ENCODE results near the gene MEGF6.
"Not testable (repeated sequence)": the region's sequence is repeated elsewhere in the genome, so short reads cannot be mapped to it uniquely, and the experiment has no call there.

Gene MEGF6

GRCh38 chr1:3584915-3585314, 26.4 kb downstream of the MEGF6 start:
- Histone ChIP-seq H3K36me3 (replicated peaks; ENCODE audit: low read depth, low read length) (no peaks in the 10 kb centered on the region), H3K9ac (ENCODE audit: low read length) (no peak overlapping the region), H4K20me1 (ENCODE audit: insufficient read depth, low read length) (no peaks in the 10 kb centered on the region), H3K9me3 (ENCODE audit: insufficient read depth, low read length) (no peaks in the 10 kb centered on the region), H2AFZ (ENCODE audit: low read depth, low read length) (no peak overlapping the region), H3K27ac (ENCODE audit: low read length) (no peak overlapping the region), H3K27me3 (ENCODE audit: low read depth, low read length) (no peaks in the 10 kb centered on the region), H3K4me1 (ENCODE audit: low read length) (no peaks in the 10 kb centered on the region), H3K79me2 (ENCODE audit: low read length) (no peaks in the 10 kb centered on the region), H3K4me2 (ENCODE audit: low read length) (no peak overlapping the region), H3K4me3 (ENCODE audit: low read length) (no peak overlapping the region)
- TF ChIP-seq, protein P1, sequence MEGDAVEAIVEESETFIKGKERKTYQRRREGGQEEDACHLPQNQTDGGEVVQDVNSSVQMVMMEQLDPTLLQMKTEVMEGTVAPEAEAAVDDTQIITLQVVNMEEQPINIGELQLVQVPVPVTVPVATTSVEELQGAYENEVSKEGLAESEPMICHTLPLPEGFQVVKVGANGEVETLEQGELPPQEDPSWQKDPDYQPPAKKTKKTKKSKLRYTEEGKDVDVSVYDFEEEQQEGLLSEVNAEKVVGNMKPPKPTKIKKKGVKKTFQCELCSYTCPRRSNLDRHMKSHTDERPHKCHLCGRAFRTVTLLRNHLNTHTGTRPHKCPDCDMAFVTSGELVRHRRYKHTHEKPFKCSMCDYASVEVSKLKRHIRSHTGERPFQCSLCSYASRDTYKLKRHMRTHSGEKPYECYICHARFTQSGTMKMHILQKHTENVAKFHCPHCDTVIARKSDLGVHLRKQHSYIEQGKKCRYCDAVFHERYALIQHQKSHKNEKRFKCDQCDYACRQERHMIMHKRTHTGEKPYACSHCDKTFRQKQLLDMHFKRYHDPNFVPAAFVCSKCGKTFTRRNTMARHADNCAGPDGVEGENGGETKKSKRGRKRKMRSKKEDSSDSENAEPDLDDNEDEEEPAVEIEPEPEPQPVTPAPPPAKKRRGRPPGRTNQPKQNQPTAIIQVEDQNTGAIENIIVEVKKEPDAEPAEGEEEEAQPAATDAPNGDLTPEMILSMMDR (IDR thresholded peaks at IDR 0.05; ENCODE audit: low read depth, low read length) = no peak
- TF ChIP-seq EZH2phosphoT487 (IDR thresholded peaks at IDR 0.05; ENCODE audit: low read depth) = no peak

- H3K4me1 ChIP-seq (ENCODE audit: low read length); H3K27ac ChIP-seq (ENCODE audit: low read length); H3K27me3 ChIP-seq (ENCODE audit: low read depth, low read length); H3K4me3 ChIP-seq (ENCODE audit: low read length); H3K36me3 ChIP-seq (replicated peaks; ENCODE audit: low read depth, low read length); H4K20me1 ChIP-seq (ENCODE audit: insufficient read depth, low read length); H2AFZ ChIP-seq (ENCODE audit: low read depth, low read length); H3K9ac ChIP-seq (ENCODE audit: low read length); H3K4me2 ChIP-seq (ENCODE audit: low read length); H3K79me2 ChIP-seq (ENCODE audit: low read length); H3K9me3 ChIP-seq (ENCODE audit: insufficient read depth, low read length): not testable (repeated sequence)
These were observed 27.6 kb downstream of the MEGF6 start for GRCh38 chr1:3583751-3584150.

DNA sequence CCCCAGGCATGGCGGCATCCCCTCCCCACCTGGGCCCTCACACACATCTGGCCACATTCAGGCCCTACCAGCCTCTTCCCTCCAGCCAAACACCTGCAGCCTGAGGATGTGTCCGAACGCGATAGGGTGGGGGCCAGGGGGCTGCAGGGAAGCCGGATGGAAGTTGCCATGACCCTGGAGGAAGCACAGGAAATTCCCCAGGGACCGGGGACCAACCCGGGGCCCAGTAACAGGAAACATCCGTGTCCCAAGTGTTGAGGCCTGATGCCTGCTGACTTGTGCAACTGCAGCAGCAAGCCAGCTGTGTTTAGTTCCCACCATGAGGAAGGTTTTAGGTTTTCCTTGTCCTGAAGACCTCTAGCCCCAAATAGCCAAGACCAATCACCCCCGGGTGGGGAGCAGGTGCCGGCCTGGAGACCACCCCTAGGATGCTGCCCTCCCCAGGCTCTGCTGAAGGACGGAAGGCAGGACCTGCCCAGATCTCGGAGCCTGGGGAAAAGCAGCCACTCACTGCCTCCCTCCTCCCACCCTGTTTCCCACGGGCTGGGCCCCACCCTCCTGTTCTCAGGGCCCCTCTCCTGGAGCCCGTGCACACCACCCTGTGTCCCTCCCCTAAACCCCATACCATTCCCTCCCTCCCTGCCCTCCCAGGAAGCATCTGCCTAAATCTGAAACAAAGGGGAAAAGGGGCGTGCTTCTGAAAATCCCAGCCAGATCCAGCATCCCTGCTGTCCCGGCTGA, 29.8 kb downstream of the MEGF6 start:
- Histone ChIP-seq H3K27me3 (ENCODE audit: low read depth, low read length) (no peaks in the 10 kb centered on the region), H3K9ac (ENCODE audit: low read length) (no peak overlapping the region), H3K79me2 (ENCODE audit: low read length) (no peaks in the 10 kb centered on the region), H3K4me3 (ENCODE audit: low read length) (no peak overlapping the region), H3K9me3 (ENCODE audit: insufficient read depth, low read length) (no peaks in the 10 kb centered on the region), H3K27ac (ENCODE audit: low read length) (no peak overlapping the region), H2AFZ (ENCODE audit: low read depth, low read length) (no peak overlapping the region), H3K4me2 (ENCODE audit: low read length) (no peak overlapping the region), H3K36me3 (replicated peaks; ENCODE audit: low read depth, low read length) (no peaks in the 10 kb centered on the region), H4K20me1 (ENCODE audit: insufficient read depth, low read length) (no peaks in the 10 kb centered on the region), H3K4me1 (ENCODE audit: low read length) (no peaks in the 10 kb centered on the region)
- no peak for TF ChIP-seq EZH2phosphoT487 (IDR thresholded peaks at IDR 0.05; ENCODE audit: low read depth)
- TF ChIP-seq, protein P1 (IDR thresholded peaks at IDR 0.05; ENCODE audit: low read depth, low read length) = no peak

DNA sequence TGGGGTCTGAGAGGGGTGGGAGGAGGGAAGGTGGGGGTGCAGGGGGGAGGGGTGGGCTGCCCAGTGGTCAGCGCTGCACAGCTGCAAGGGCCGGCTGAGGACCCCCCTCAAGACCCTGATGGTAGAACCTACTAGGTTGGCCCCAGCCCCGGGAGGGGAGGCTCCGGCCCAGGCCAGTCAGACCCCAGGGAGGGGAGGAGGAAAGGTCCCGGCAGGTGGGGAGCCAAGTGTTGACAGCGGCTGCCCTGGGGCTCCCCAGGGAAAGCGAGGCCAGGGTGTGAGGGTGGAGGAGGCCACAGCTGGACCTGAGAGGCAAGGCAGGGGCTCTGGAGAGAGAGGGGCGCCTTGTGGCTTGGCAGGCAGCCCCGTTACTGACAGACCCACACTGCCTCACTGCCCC, 31.1 kb downstream of the MEGF6 start:
- Histone ChIP-seq H3K9ac (ENCODE audit: low read length) (no peak overlapping the region), H3K36me3 (replicated peaks; ENCODE audit: low read depth, low read length) (no peaks in the 10 kb centered on the region), H3K4me2 (ENCODE audit: low read length) (no peak overlapping the region), H3K4me1 (ENCODE audit: low read length) (no peaks in the 10 kb centered on the region), H2AFZ (ENCODE audit: low read depth, low read length) (no peak overlapping the region), H3K79me2 (ENCODE audit: low read length) (no peaks in the 10 kb centered on the region), H3K27ac (ENCODE audit: low read length) (no peak overlapping the region), H3K4me3 (ENCODE audit: low read length) (no peak overlapping the region), H4K20me1 (ENCODE audit: insufficient read depth, low read length) (no peaks in the 10 kb centered on the region), H3K27me3 (ENCODE audit: low read depth, low read length) (no peaks in the 10 kb centered on the region), H3K9me3 (ENCODE audit: insufficient read depth, low read length) (no peaks in the 10 kb centered on the region)
- TF ChIP-seq, protein P1 (IDR thresholded peaks at IDR 0.05; ENCODE audit: low read depth, low read length) = no peak
- TF ChIP-seq EZH2phosphoT487 (IDR thresholded peaks at IDR 0.05; ENCODE audit: low read depth) = no peak

All from OCI-LY3 (cell line).